Astrocyte (in vitro differentiated cells and primary cell): ENCODE results near the gene STIL. TPM values are rescaled to one million over a fixed set of nuclear protein-coding genes. Genes with fewer than 3 reads are reported as not detected.
"Not testable (repeated sequence)": the region's sequence is repeated elsewhere in the genome, so short reads cannot be mapped to it uniquely, and the experiment has no call there.

ENCODE experiments used
- DNase-seq: peaks from one replicate; pipeline ENCODE4 v3.0.0-alpha.2; 2010; ENCODE audit warnings: low read depth
- FAIRE-seq: peaks from 2 replicates; lab custom pipeline; 2011; peaks lifted over from hg19 to GRCh38; lab: Jason Lieb, UNC
- H2AFZ ChIP-seq: 2 replicates; pipeline ENCODE4 v1.6.0; 2012; ENCODE audit warnings: low read depth, low read length, inconsistent platforms
- H3K27ac ChIP-seq: 2 replicates; pipeline ENCODE4 v1.5.1; 2011; ENCODE audit warnings: low read depth, low read length, inconsistent platforms
- H3K27me3 ChIP-seq: 2 replicates; pipeline ENCODE4 v1.6.0; 2011; ENCODE audit warnings: low read length, inconsistent platforms; ENCODE audit not compliant: insufficient read depth
- H3K36me3 ChIP-seq: 2 replicates; pipeline ENCODE4 v1.5.1; 2011; ENCODE audit warnings: low read length, inconsistent platforms; ENCODE audit not compliant: insufficient read depth
- H3K4me1 ChIP-seq: 2 replicates; pipeline ENCODE4 v1.5.1; 2011; ENCODE audit warnings: low read length, inconsistent platforms; ENCODE audit not compliant: insufficient read depth
- H3K4me2 ChIP-seq: 2 replicates; pipeline ENCODE4 v1.6.0; 2012; ENCODE audit warnings: low read length, inconsistent platforms
- H3K4me3 ChIP-seq: 2 replicates; pipeline ENCODE4 v1.5.1; 2011; ENCODE audit warnings: low read depth, mild to moderate bottlenecking, low read length, inconsistent platforms; ENCODE audit not compliant: insufficient read depth
- H3K79me2 ChIP-seq: 2 replicates; pipeline ENCODE4 v1.6.0; 2012; ENCODE audit warnings: mild to moderate bottlenecking, low read length, inconsistent platforms; ENCODE audit not compliant: insufficient read depth
- H3K9ac ChIP-seq: 2 replicates; pipeline ENCODE4 v1.6.0; 2012; ENCODE audit warnings: mild to moderate bottlenecking, low read length, inconsistent platforms
- H3K9me3 ChIP-seq: 2 replicates; pipeline ENCODE4 v1.5.1; 2012; ENCODE audit warnings: low read depth, mild to moderate bottlenecking, low read length, inconsistent platforms; ENCODE audit not compliant: insufficient read depth
- H4K20me1 ChIP-seq: 2 replicates; pipeline ENCODE4 v1.6.0; 2012; ENCODE audit warnings: low read length, inconsistent platforms; ENCODE audit not compliant: insufficient read depth
- H3K27ac Mint-ChIP-seq: one replicate; pipeline ENCODE4 v1.8.0; 2021; ENCODE audit warnings: mild to moderate bottlenecking, mixed read lengths; ENCODE audit not compliant: unreplicated experiment
- H3K27me3 Mint-ChIP-seq: one replicate; pipeline ENCODE4 v1.8.0; 2021; ENCODE audit warnings: low read depth, mixed read lengths; ENCODE audit not compliant: unreplicated experiment
- H3K36me3 Mint-ChIP-seq: one replicate; pipeline ENCODE4 v1.8.0; 2021; ENCODE audit warnings: low read depth, mixed read lengths; ENCODE audit not compliant: unreplicated experiment
- H3K4me1 Mint-ChIP-seq: one replicate; pipeline ENCODE4 v1.8.0; 2021; ENCODE audit warnings: low read depth, mixed read lengths; ENCODE audit not compliant: unreplicated experiment
- H3K4me3 Mint-ChIP-seq: one replicate; pipeline ENCODE4 v1.8.0; 2021; ENCODE audit warnings: mild to moderate bottlenecking, moderate library complexity, mixed read lengths; ENCODE audit not compliant: unreplicated experiment
- H3K9me3 Mint-ChIP-seq: one replicate; pipeline ENCODE4 v1.8.0; 2021; ENCODE audit warnings: mild to moderate bottlenecking, mixed read lengths; ENCODE audit not compliant: unreplicated experiment
- CTCF ChIP-seq: IDR thresholded peaks from 2 replicates; pipeline ENCODE4 v1.5.1; 2011; ENCODE audit warnings: low read depth, mild to moderate bottlenecking, inconsistent platforms, low read length, moderate library complexity; ENCODE audit not compliant: insufficient read depth
- EZH2 ChIP-seq: IDR thresholded peaks from 2 replicates; pipeline ENCODE4 v1.6.1; 2012; ENCODE audit warnings: mild to moderate bottlenecking, low read length, inconsistent platforms; ENCODE audit not compliant: insufficient read depth
- total RNA-seq: library from RNA; stranded (reverse); gene quantifications from 2 replicates; pipeline ENCODE4 v1.2.1, GENCODE V29; 2021

The STIL gene
- total RNA-seq, 1 donor from 2014 or later, result 8.8 TPM

GRCh38 chr1:47324682-47325081 is 10.7 kb upstream of the STIL start:
- H2AFZ ChIP-seq, result no peak overlapping the region
- no peak overlapping the region for H3K4me3 Mint-ChIP-seq
- H3K27ac ChIP-seq, result no peak overlapping the region
- H3K27me3 Mint-ChIP-seq, result no peaks in the 10 kb centered on the region
- H3K4me1 ChIP-seq, result no peaks in the 10 kb centered on the region
- FAIRE-seq, result no peak
- no peaks in the 10 kb centered on the region for H4K20me1 ChIP-seq
- no peaks in the 10 kb centered on the region for H3K36me3 ChIP-seq
- TF ChIP-seq EZH2 (no peak), CTCF (no peak)
- H3K9ac ChIP-seq, result no peak overlapping the region
- no peak overlapping the region for H3K27ac Mint-ChIP-seq
- no peaks in the 10 kb centered on the region for H3K27me3 ChIP-seq
- DNase-seq, result no peak
- no peaks in the 10 kb centered on the region for H3K9me3 Mint-ChIP-seq
- H3K36me3 Mint-ChIP-seq, result no peaks in the 10 kb centered on the region
- H3K4me2 ChIP-seq, result no peak overlapping the region
- no peaks in the 10 kb centered on the region for H3K79me2 ChIP-seq
- H3K4me1 Mint-ChIP-seq, result no peaks in the 10 kb centered on the region
- no peak overlapping the region for H3K4me3 ChIP-seq
- H3K9me3 ChIP-seq, result no peaks in the 10 kb centered on the region

- Mint-ChIP-seq H3K4me3 (no peak overlapping the region), H3K9me3 (no peaks in the 10 kb centered on the region), H3K27ac (no peak overlapping the region), H3K27me3 (no peaks in the 10 kb centered on the region), H3K4me1 (no peaks in the 10 kb centered on the region), H3K36me3 (no peaks in the 10 kb centered on the region)
- Histone ChIP-seq H3K4me1 (no peaks in the 10 kb centered on the region), H3K4me2 (no peak overlapping the region), H3K4me3 (no peak overlapping the region), H3K27ac (no peak overlapping the region), H4K20me1 (no peaks in the 10 kb centered on the region), H3K36me3 (no peaks in the 10 kb centered on the region), H3K9me3 (no peaks in the 10 kb centered on the region), H2AFZ (no peak overlapping the region), H3K9ac (no peak overlapping the region), H3K79me2 (no peaks in the 10 kb centered on the region), H3K27me3 (no peaks in the 10 kb centered on the region)
- DNase-seq (no peak), FAIRE-seq (no peak)
- no peak for TF ChIP-seq CTCF
- no peak for TF ChIP-seq EZH2
Measured at GRCh38 chr1:47323599-47324031, 9.7 kb upstream of the STIL start.

GRCh38 chr1:47319968-47320367 is 6.0 kb upstream of the STIL start:
- H3K36me3 Mint-ChIP-seq, H4K20me1 ChIP-seq, H3K4me2 ChIP-seq, H3K79me2 ChIP-seq, H3K4me3 ChIP-seq, H3K27me3 Mint-ChIP-seq, H3K36me3 ChIP-seq, H3K9me3 Mint-ChIP-seq, H3K4me1 Mint-ChIP-seq, H3K27me3 ChIP-seq, H2AFZ ChIP-seq, H3K9ac ChIP-seq, DNase-seq, H3K27ac Mint-ChIP-seq, H3K9me3 ChIP-seq, FAIRE-seq, H3K4me3 Mint-ChIP-seq, H3K27ac ChIP-seq, H3K4me1 ChIP-seq: not testable (repeated sequence)
